CD4-positive, alpha-beta T cell (primary cell): ENCODE data around the gene EEF1AKMT3. TPM values are rescaled to one million over a fixed set of nuclear protein-coding genes. Genes with fewer than 3 reads are reported as not detected.

Experiments
- ATAC-seq: fragments of 200-7000 bp; cut with Tn5 transposase; one replicate; pipeline ENCODE4 v1.10.0; 2022; ENCODE audit warnings: mild to moderate bottlenecking; ENCODE audit not compliant: poor library complexity
- CTCF ChIA-PET: fragments of 350-600 bp; sonication (Branson Sonifier 250); formaldehyde crosslinking; loops from one replicate; lab custom pipeline; 2021; ENCODE audit warnings: antibody characterized with exemption, inconsistent platforms; lab: Charles Lee
- POLR2A ChIA-PET: fragments of 350-600 bp; sonication (Branson Sonifier 250); formaldehyde crosslinking; loops from one replicate; lab custom pipeline; 2021; ENCODE audit warnings: antibody characterized with exemption, inconsistent platforms; lab: Charles Lee
- DNase-seq, 14 experiments: peaks; one replicate each; pipeline ENCODE4 v3.0.0-alpha.2; 2013 to 2020; ENCODE audit warnings: mixed read lengths in 2 of 14
- H3K27ac ChIP-seq, 2 donors: one replicate each; pipeline versions ENCODE4 v1.5.1 to v1.7.0; 2013; ENCODE audit warnings: low read length in 2 of 2, low read depth in 1 of 2, mild to moderate bottlenecking in 1 of 2
- H3K27me3 ChIP-seq, 2 experiments: 1 replicate in 1 of 2; 2 replicates in 1 of 2; pipeline versions ENCODE4 v1.6.1 to v1.7.0; 2013; ENCODE audit warnings: low read length in 2 of 2, control low read depth in 1 of 2, mild to moderate bottlenecking in 1 of 2, moderate library complexity in 1 of 2; ENCODE audit not compliant: insufficient read depth in 2 of 2, control insufficient read depth in 1 of 2
- H3K36me3 ChIP-seq: one replicate; pipeline ENCODE4 v1.6.1; 2013; ENCODE audit warnings: low read length, control low read depth; ENCODE audit not compliant: insufficient read depth
- H3K4me1 ChIP-seq: one replicate; pipeline ENCODE4 v1.6.1; 2013; ENCODE audit warnings: low read length, control low read depth; ENCODE audit not compliant: insufficient read depth
- H3K4me3 ChIP-seq: one replicate; pipeline ENCODE4 v1.5.1; 2013; ENCODE audit warnings: mild to moderate bottlenecking, low read length, moderate library complexity
- H3K9me3 ChIP-seq, 2 experiments: 1 replicate in 1 of 2; 2 replicates in 1 of 2; pipeline versions ENCODE4 v1.6.1 to v1.7.0; 2013; ENCODE audit warnings: low read length in 2 of 2, mild to moderate bottlenecking in 2 of 2, control low read depth in 1 of 2, moderate library complexity in 1 of 2; ENCODE audit not compliant: control insufficient read depth in 1 of 2, insufficient read depth in 1 of 2
- H3K27ac Mint-ChIP-seq: one replicate; pipeline ENCODE4 v1.8.0; 2020; ENCODE audit warnings: mixed read lengths
- H3K27me3 Mint-ChIP-seq: one replicate; pipeline ENCODE4 v1.8.0; 2021; ENCODE audit warnings: mixed read lengths
- H3K36me3 Mint-ChIP-seq: one replicate; pipeline ENCODE4 v1.8.0; 2021; ENCODE audit warnings: low read depth, mixed read lengths
- H3K4me1 Mint-ChIP-seq: one replicate; pipeline ENCODE4 v1.8.0; 2021; ENCODE audit warnings: low read depth, mixed read lengths
- H3K4me3 Mint-ChIP-seq: one replicate; pipeline ENCODE4 v1.8.0; 2020; ENCODE audit warnings: mild to moderate bottlenecking, mixed read lengths
- H3K9me3 Mint-ChIP-seq: one replicate; pipeline ENCODE4 v1.8.0; 2020; ENCODE audit warnings: mixed read lengths
- CTCF ChIP-seq: fragments of 200-600 bp; IDR thresholded peaks from one replicate; pipeline ENCODE4 v1.8.0; 2022; ENCODE audit warnings: antibody characterized with exemption, mild to moderate bottlenecking
- intact Hi-C, 2 experiments: fragments of 100-400 bp; cut with DNase I in 1 of 2; cut with micrococcal nuclease in 1 of 2; formaldehyde crosslinking; loops; one replicate each; pipeline versions ENCODE4 v1.15.1 to v1.9.0; 2023 to 2025; cut with DNase I, micrococcal nuclease
- total RNA-seq, 174 experiments: library from RNA in 2 of 174; stranded (reverse) in 2 of 174; gene quantifications; one replicate each; pipeline ENCODE4 v1.2.3 and lab custom pipeline; 2021 to 2026

EEF1AKMT3 gene
- total RNA-seq, 2 experiments from 2014 or later = 1.1 to 1.4 TPM

- Histone ChIP-seq H3K36me3 (peaks cover 22% of the 10 kb centered on the region), H3K27ac (no peak overlapping the region), H3K4me1 (no peaks in the 10 kb centered on the region), H3K4me3 (no peak overlapping the region), H3K9me3 (no peaks in the 10 kb centered on the region), H3K27me3 (no peaks in the 10 kb centered on the region)
- no peaks in the 10 kb centered on the region for H3K9me3 Mint-ChIP-seq
- POLR2A ChIA-PET = no interaction called here
- ATAC-seq (no peak), DNase-seq (no peak)
- H3K27ac Mint-ChIP-seq = no peak overlapping the region
- H3K4me3 Mint-ChIP-seq = no peak overlapping the region
- intact Hi-C loops = no loop called here
- TF ChIP-seq CTCF = no peak
- CTCF ChIA-PET = no interaction called here
- no peaks in the 10 kb centered on the region for H3K27me3 Mint-ChIP-seq
- H3K36me3 Mint-ChIP-seq = peaks cover 39% of the 10 kb centered on the region
- no peaks in the 10 kb centered on the region for H3K4me1 Mint-ChIP-seq
Observed at GRCh38 chr12:57810450-57810849, 38.0 kb downstream of the EEF1AKMT3 start.

- ChIA-PET CTCF (no interaction called here), POLR2A (no interaction called here)
- Histone ChIP-seq H3K4me1 (no peaks in the 10 kb centered on the region), H3K27ac (no peak overlapping the region), H3K36me3 (peaks cover 22% of the 10 kb centered on the region), H3K9me3 (no peaks in the 10 kb centered on the region), H3K27me3 (no peaks in the 10 kb centered on the region), H3K4me3 (no peak overlapping the region)
- Mint-ChIP-seq H3K27ac (no peak overlapping the region), H3K27me3 (no peaks in the 10 kb centered on the region), H3K9me3 (no peaks in the 10 kb centered on the region), H3K4me3 (no peak overlapping the region), H3K4me1 (no peaks in the 10 kb centered on the region), H3K36me3 (peaks cover 37% of the 10 kb centered on the region)
- DNase-seq (no peak), ATAC-seq (no peak)
- intact Hi-C loops = no loop called here
- TF ChIP-seq CTCF = no peak
Observed at GRCh38 chr12:57811028-57811755, 38.8 kb downstream of the EEF1AKMT3 start.

- ATAC-seq (no peak), DNase-seq (no peak)
- H3K27ac ChIP-seq = no peak overlapping the region
- H3K9me3 ChIP-seq = no peaks in the 10 kb centered on the region
- H3K4me3 ChIP-seq = no peak overlapping the region
- no peak for TF ChIP-seq CTCF
- POLR2A ChIA-PET = interaction anchor here (0.9 to 1.4 kb wide), 2 partner anchors 24 to 29 kb away, joined by 3 read pairs; no protein-coding TSS in a partner anchor
- Mint-ChIP-seq H3K27ac (no peak overlapping the region), H3K36me3 (peaks cover 20% of the 10 kb centered on the region), H3K27me3 (no peaks in the 10 kb centered on the region), H3K9me3 (no peaks in the 10 kb centered on the region), H3K4me1 (no peaks in the 10 kb centered on the region), H3K4me3 (no peak overlapping the region)
- H3K36me3 ChIP-seq = peaks cover 11% of the 10 kb centered on the region
- CTCF ChIA-PET = no interaction called here
- H3K4me1 ChIP-seq = no peaks in the 10 kb centered on the region
- no peaks in the 10 kb centered on the region for H3K27me3 ChIP-seq
- intact Hi-C loops = no loop called here
Observed at GRCh38 chr12:57813111-57813970, 40.9 kb downstream of the EEF1AKMT3 start.
